ENCODE measurements around the gene SKAP1.

DNA sequence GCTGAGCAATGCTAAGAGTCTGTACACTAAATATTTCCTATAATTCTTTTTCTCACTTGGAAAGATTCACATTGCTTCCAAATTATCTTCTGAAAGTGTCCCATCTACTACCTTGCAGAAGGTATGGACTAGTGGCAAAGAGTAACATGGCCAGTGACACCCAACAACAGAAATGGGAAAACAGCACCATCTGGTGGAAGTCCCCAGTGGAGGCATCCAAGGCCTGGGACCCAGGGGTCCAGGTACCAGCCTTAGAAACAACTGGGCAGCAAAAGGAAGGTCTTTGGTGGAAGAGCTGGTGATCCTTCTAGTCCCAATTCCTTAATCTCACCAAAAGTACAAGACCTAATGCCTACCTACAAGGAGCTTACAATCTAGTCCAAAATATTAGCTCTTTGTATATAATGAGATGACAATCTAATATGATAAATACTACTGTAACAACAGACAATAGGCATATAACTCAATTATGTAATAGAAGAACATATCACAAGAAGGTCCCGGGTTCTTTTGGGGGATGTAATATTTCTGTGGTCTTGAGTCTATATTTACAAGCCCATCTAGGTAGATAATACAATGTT is 55.3 kb downstream of the SKAP1 start:
- TF ChIP-seq, protein P1, sequence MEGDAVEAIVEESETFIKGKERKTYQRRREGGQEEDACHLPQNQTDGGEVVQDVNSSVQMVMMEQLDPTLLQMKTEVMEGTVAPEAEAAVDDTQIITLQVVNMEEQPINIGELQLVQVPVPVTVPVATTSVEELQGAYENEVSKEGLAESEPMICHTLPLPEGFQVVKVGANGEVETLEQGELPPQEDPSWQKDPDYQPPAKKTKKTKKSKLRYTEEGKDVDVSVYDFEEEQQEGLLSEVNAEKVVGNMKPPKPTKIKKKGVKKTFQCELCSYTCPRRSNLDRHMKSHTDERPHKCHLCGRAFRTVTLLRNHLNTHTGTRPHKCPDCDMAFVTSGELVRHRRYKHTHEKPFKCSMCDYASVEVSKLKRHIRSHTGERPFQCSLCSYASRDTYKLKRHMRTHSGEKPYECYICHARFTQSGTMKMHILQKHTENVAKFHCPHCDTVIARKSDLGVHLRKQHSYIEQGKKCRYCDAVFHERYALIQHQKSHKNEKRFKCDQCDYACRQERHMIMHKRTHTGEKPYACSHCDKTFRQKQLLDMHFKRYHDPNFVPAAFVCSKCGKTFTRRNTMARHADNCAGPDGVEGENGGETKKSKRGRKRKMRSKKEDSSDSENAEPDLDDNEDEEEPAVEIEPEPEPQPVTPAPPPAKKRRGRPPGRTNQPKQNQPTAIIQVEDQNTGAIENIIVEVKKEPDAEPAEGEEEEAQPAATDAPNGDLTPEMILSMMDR (conservative IDR thresholded peaks at IDR 0.05 in 1 of 2, IDR thresholded peaks at IDR 0.05 in 1 of 2; ENCODE audit: low read depth in 1 of 2, low read length in 2 of 2) = peak; percentile 18 to 31
- no peak for TF ChIP-seq EZH2 (IDR thresholded peaks at IDR 0.05; ENCODE audit: low read length, missing control alignments)
